HCT116 (cell line): ENCODE measurements around the gene CRACDL. TPM values are rescaled to one million over a fixed set of nuclear protein-coding genes. Genes with fewer than 3 reads are reported as not detected.

Source experiments
- ATAC-seq: fragments of 200-7000 bp; cut with Tn5 transposase; 2 replicates; pipeline ENCODE4 v1.9.1; 2020; ENCODE audit warnings: mild to moderate bottlenecking, moderate library complexity
- BruUV-seq: library from RNA; stranded (reverse); fragments of 400-500 nt; replicated peaks from 2 replicates; lab custom pipeline; 2021; lab: Mats Ljungman, UMichigan
- CTCF ChIA-PET: fragments of 300-600 bp; sonication (Branson Sonifier 250); formaldehyde crosslinking; loops from one replicate; lab custom pipeline; 2021; ENCODE audit warnings: antibody characterized with exemption; lab: Charles Lee
- POLR2A ChIA-PET: fragments of 300-600, 350-600 bp; sonication (Branson Sonifier 250); formaldehyde crosslinking; loops from one replicate; lab custom pipeline; 2021; ENCODE audit warnings: antibody characterized with exemption; lab: Charles Lee
- RAD21 ChIA-PET, 2 experiments: fragments of 300-600 bp; sonication (Branson Sonifier 250); formaldehyde crosslinking; loops; one replicate each; lab custom pipeline; 2023; ENCODE audit warnings: low total read pairs in 2 of 2; ENCODE audit not compliant: uncharacterized antibody in 2 of 2, unreplicated experiment in 2 of 2, low non-redundant PET in 1 of 2; lab: Charles Lee
- DNase-seq: peaks from one replicate; pipeline ENCODE4 v3.0.0-alpha.2; 2010; ENCODE audit warnings: low read depth, low spot score
- H2AFZ ChIP-seq: fragments of 200-600 bp; shearing (Covaris generic), sonication (generic); 2 replicates; pipeline ENCODE4 v1.6.1; 2017; ENCODE audit warnings: low read depth, mixed run types, mixed read lengths, antibody characterized with exemption, low read length; ENCODE audit not compliant: poor library complexity, severe bottlenecking
- H3K27ac ChIP-seq: 2 replicates; pipeline ENCODE4 v1.5.1; 2012; ENCODE audit warnings: low read depth, low read length
- H3K27me3 ChIP-seq: fragments of 200-600 bp; sonication (generic); 2 replicates; pipeline ENCODE4 v1.6.1; 2016; ENCODE audit warnings: mixed run types, low read length, mixed read lengths; ENCODE audit not compliant: insufficient read depth
- H3K36me3 ChIP-seq, 2 experiments: fragments of 200-500 bp in 1 of 2; fragments of 200-600 bp in 1 of 2; sonication (Bioruptor generic) in 1 of 2; sonication (generic) in 1 of 2; 2 replicates each; pipeline versions ENCODE4 v1.5.1 to v1.6.1; 2014 to 2016; ENCODE audit warnings: low read length in 2 of 2, inconsistent platforms in 1 of 2, mixed read lengths in 1 of 2, mixed run types in 1 of 2; ENCODE audit not compliant: insufficient read depth in 2 of 2, control insufficient read depth in 1 of 2
- H3K4me1 ChIP-seq, 2 experiments: fragments of 200-600 bp in 1 of 2; sonication (generic) in 1 of 2; 2 replicates each; pipeline versions ENCODE4 v1.5.1 to v1.6.1; 2012 to 2017; ENCODE audit warnings: low read length in 2 of 2, inconsistent platforms in 1 of 2, mild to moderate bottlenecking in 1 of 2, mixed read lengths in 1 of 2, mixed run types in 1 of 2, moderate library complexity in 1 of 2; ENCODE audit not compliant: insufficient read depth in 2 of 2, control insufficient read depth in 1 of 2
- H3K4me2 ChIP-seq: fragments of 200-600 bp; sonication (generic); 2 replicates; pipeline ENCODE4 v1.6.1; 2017; ENCODE audit warnings: mixed run types, low read length, mixed read lengths
- H3K4me3 ChIP-seq, 2 experiments: fragments of 200-600 bp in 1 of 2; sonication (generic) in 1 of 2; replicated peaks in 1 of 2; 2 replicates each; pipeline ENCODE4 v1.5.1; 2011 to 2016; ENCODE audit warnings: low read length in 2 of 2, control low read depth in 1 of 2, low read depth in 1 of 2, mild to moderate bottlenecking in 1 of 2, mixed read lengths in 1 of 2, mixed run types in 1 of 2
- H3K79me2 ChIP-seq: fragments of 200-600 bp; sonication (generic); 2 replicates; pipeline ENCODE4 v1.6.1; 2017; ENCODE audit warnings: mild to moderate bottlenecking, mixed run types, low read length, moderate library complexity, mixed read lengths; ENCODE audit not compliant: insufficient read depth
- H3K9ac ChIP-seq: fragments of 200-600 bp; sonication (generic); 2 replicates; pipeline ENCODE4 v1.6.1; 2016; ENCODE audit warnings: low read length, mixed read lengths
- H3K9me2 ChIP-seq: fragments of 200-600 bp; sonication (generic), shearing (Covaris generic); 2 replicates; pipeline ENCODE4 v1.6.1; 2017; ENCODE audit warnings: mixed run types, mild to moderate bottlenecking, moderate library complexity; ENCODE audit not compliant: insufficient read depth
- H3K9me3 ChIP-seq, 2 experiments: fragments of 200-500 bp in 1 of 2; fragments of 200-600 bp in 1 of 2; sonication (Bioruptor generic) in 1 of 2; sonication (generic) in 1 of 2; 2 replicates each; pipeline ENCODE4 v1.6.1; 2014 to 2017; ENCODE audit warnings: low read length in 2 of 2, mixed read lengths in 2 of 2, inconsistent platforms in 1 of 2, low read depth in 1 of 2, mild to moderate bottlenecking in 1 of 2, mixed run types in 1 of 2, moderate library complexity in 1 of 2; ENCODE audit not compliant: control insufficient read depth in 1 of 2, insufficient read depth in 1 of 2
- H4K20me1 ChIP-seq: fragments of 200-600 bp; sonication (generic), shearing (Covaris generic); 2 replicates; pipeline ENCODE4 v1.6.1; 2017; ENCODE audit warnings: mixed run types, mild to moderate bottlenecking, moderate library complexity; ENCODE audit not compliant: insufficient read depth
- CBX3 ChIP-seq: IDR thresholded peaks from 2 replicates; pipeline ENCODE4 v1.6.1; 2012; ENCODE audit warnings: low read depth
- CEBPB ChIP-seq: IDR thresholded peaks from 2 replicates; pipeline ENCODE4 v1.6.1; 2012; ENCODE audit warnings: low read depth
- CTCF ChIP-seq, 3 experiments: fragments of 200-600 bp in 1 of 3; sonication (generic) in 1 of 3; IDR thresholded peaks in 2 of 3; conservative IDR thresholded peaks in 1 of 3; 2 replicates each; pipeline ENCODE4 v1.5.1; 2012 to 2017; ENCODE audit warnings: low read depth in 2 of 3, low read length in 2 of 3, antibody characterized with exemption in 1 of 3, borderline replicate concordance in 1 of 3, control low read depth in 1 of 3, mild to moderate bottlenecking in 1 of 3, mixed read lengths in 1 of 3, mixed run types in 1 of 3, moderate library complexity in 1 of 3; ENCODE audit not compliant: insufficient read depth in 1 of 3
- EGR1 ChIP-seq: IDR thresholded peaks from 2 replicates; pipeline ENCODE4 v1.6.1; 2012; ENCODE audit warnings: low read depth
- ELF1 ChIP-seq: IDR thresholded peaks from 2 replicates; pipeline ENCODE4 v1.6.1; 2012; ENCODE audit warnings: low read depth, borderline replicate concordance
- JUND ChIP-seq: IDR thresholded peaks from 2 replicates; pipeline ENCODE4 v1.6.1; 2012
- POLR2A ChIP-seq: IDR thresholded peaks from 2 replicates; pipeline ENCODE4 v1.7.0; 2011; ENCODE audit warnings: borderline replicate concordance; ENCODE audit not compliant: insufficient read depth, insufficient read length; ENCODE audit errors: extremely low read depth
- POLR2AphosphoS5 ChIP-seq: IDR thresholded peaks from 2 replicates; pipeline ENCODE4 v1.6.1; 2011; ENCODE audit warnings: mild to moderate bottlenecking, low read depth, low read length, moderate library complexity
- RAD21 ChIP-seq: IDR thresholded peaks from 2 replicates; pipeline ENCODE4 v1.6.1; 2012; ENCODE audit warnings: low read depth, mild to moderate bottlenecking
- SRF ChIP-seq: IDR thresholded peaks from 2 replicates; pipeline ENCODE4 v1.6.1; 2012; ENCODE audit warnings: low read depth
- TCF7L2 ChIP-seq: IDR thresholded peaks from 2 replicates; pipeline ENCODE4 v1.7.0; 2011; ENCODE audit warnings: borderline replicate concordance, inconsistent platforms; ENCODE audit not compliant: insufficient read depth, insufficient read length; ENCODE audit errors: extremely low read depth
- intact Hi-C: fragments of 100-400 bp; cut with micrococcal nuclease; formaldehyde crosslinking; loops from 2 replicates; pipeline ENCODE4 v1.10.0; 2022
- total RNA-seq: library from RNA; stranded (reverse); gene quantifications from one replicate; pipeline ENCODE4 v1.2.1, GENCODE V29; 2021; ENCODE audit not compliant: unreplicated experiment
- TF ChIP-seq, protein P1 (sequence below): IDR thresholded peaks from 2 replicates; pipeline ENCODE4 v1.6.1; 2012

CRACDL gene
- total RNA-seq, 1 experiment from 2014 or later, result 1.1 TPM

DNA sequence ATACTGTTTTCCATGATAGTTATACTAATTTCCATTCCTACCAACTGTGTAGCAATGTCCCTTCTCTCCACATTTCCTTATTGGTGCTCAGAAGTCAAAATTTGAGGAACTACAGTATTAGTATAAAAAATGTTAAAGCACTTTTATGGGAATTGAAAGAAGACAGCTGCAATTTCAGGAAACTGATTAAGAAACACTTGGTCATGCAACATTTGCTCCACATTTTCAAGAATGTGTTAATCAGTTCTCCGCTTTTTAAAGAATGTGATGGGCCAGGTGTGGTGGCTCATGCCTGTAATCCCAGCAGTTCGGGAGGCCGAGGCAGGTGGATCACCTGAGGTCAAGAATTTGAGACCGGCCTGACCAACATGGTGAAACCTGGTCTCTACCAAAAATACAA is 171.5 kb downstream of the CRACDL start:
- CTCF ChIA-PET, result no interaction called here
- no peak for ATAC-seq
- Histone ChIP-seq H4K20me1 (no peaks in the 10 kb centered on the region), H3K4me2 (no peak overlapping the region), H2AFZ (no peak overlapping the region), H3K4me1 (peaks cover 0 to 5% of the 10 kb centered on the region in 2 experiments; a peak in 2 of 4 replicates), H3K9me3 (no peaks in the 10 kb centered on the region), H3K9me2 (no peaks in the 10 kb centered on the region), H3K27me3 (no peaks in the 10 kb centered on the region), H3K4me3 (no peak overlapping the region), H3K9ac (no peak overlapping the region), H3K79me2 (no peaks in the 10 kb centered on the region), H3K36me3 (no peaks in the 10 kb centered on the region), H3K27ac (no peak overlapping the region)
- no TSS peak for BruUV-seq
- POLR2A ChIA-PET, result no interaction called here
- no peak for DNase-seq
- no peak for TF ChIP-seq JUND
- no peak for TF ChIP-seq TCF7L2
- TF ChIP-seq POLR2AphosphoS5, result no peak
- TF ChIP-seq, protein P1, sequence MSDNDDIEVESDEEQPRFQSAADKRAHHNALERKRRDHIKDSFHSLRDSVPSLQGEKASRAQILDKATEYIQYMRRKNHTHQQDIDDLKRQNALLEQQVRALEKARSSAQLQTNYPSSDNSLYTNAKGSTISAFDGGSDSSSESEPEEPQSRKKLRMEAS, result no peak
- no peak for TF ChIP-seq EGR1
- no peak for TF ChIP-seq ELF1
- TF ChIP-seq CBX3, result no peak
- TF ChIP-seq POLR2A, result no peak
- TF ChIP-seq SRF, result no peak
- TF ChIP-seq CTCF (IDR thresholded peaks at IDR 0.05 in 2 of 3, conservative IDR thresholded peaks at IDR 0.05 in 1 of 3; ENCODE audit: borderline replicate concordance in 1 of 3, insufficient read depth in 1 of 3, low read depth in 2 of 3, low read length in 2 of 3), result no peak
- no peak for TF ChIP-seq CEBPB
- TF ChIP-seq RAD21, result no peak
- intact Hi-C loops, result no loop called here
- RAD21 ChIA-PET, result no interaction called here
